Heart right ventricle (tissue), 16 donors: ENCODE measurements around the gene NEAT1. TPM values are rescaled to one million over a fixed set of nuclear protein-coding genes. Genes with fewer than 3 reads are reported as not detected.
A peak's percentile ranks its signal among the peaks of the same experiment; 100 is the strongest.

Experiments
- ATAC-seq, 8 donors: fragments of 200-7000 bp; cut with Tn5 transposase; one replicate each; pipeline ENCODE4 v1.9.1; 2020; ENCODE audit warnings: mild to moderate bottlenecking in 8 of 8, moderate library complexity in 8 of 8, moderate number of reproducible peaks in 1 of 8
- DNase-seq, 2 donors: peaks; one replicate each; pipeline ENCODE4 v3.0.0-alpha.2; 2020
- H3K27ac ChIP-seq, 10 donors: fragments of 200-600 bp; sonication (generic) in 2 of 10; one replicate each; pipeline versions ENCODE4 v1.5.0 to v1.8.0; 2020 to 2022; ENCODE audit warnings: mild to moderate bottlenecking in 3 of 10
- H3K27me3 ChIP-seq, 7 donors: fragments of 200-600 bp; one replicate each; pipeline ENCODE4 v1.8.0; 2021 to 2022; ENCODE audit warnings: mild to moderate bottlenecking in 2 of 7
- H3K36me3 ChIP-seq, 9 donors: fragments of 200-600 bp; sonication (generic) in 1 of 9; one replicate each; pipeline versions ENCODE4 v1.5.0 to v1.8.0; 2020 to 2022; ENCODE audit warnings: mild to moderate bottlenecking in 2 of 9
- H3K4me1 ChIP-seq, 9 donors: fragments of 200-600 bp; sonication (generic) in 1 of 9; one replicate each; pipeline versions ENCODE4 v1.5.0 to v1.8.0; 2020 to 2022; ENCODE audit warnings: mild to moderate bottlenecking in 4 of 9
- H3K4me3 ChIP-seq, 10 donors: fragments of 200-600 bp; sonication (generic) in 2 of 10; one replicate each; pipeline versions ENCODE4 v1.5.0 to v1.8.0; 2020 to 2022; ENCODE audit warnings: mild to moderate bottlenecking in 7 of 10, moderate library complexity in 2 of 10
- H3K9me3 ChIP-seq, 11 donors: fragments of 200-600 bp in 10 of 11; sonication (generic) in 2 of 11; one replicate each; pipeline versions ENCODE4 v1.5.0 to v1.8.0; 2013 to 2022; ENCODE audit warnings: mild to moderate bottlenecking in 2 of 11, control low read depth in 1 of 11, moderate library complexity in 1 of 11
- CTCF ChIP-seq, 9 donors: fragments of 200-600 bp; sonication (generic) in 2 of 9; IDR thresholded peaks; one replicate each; pipeline versions ENCODE4 v1.5.0 to v1.8.0; 2021 to 2022; ENCODE audit warnings: antibody characterized with exemption in 9 of 9, mild to moderate bottlenecking in 5 of 9, moderate library complexity in 1 of 9
- WGBS, 2 donors: extraction: QIAGEN DNeasy Blood & Tissue Kit; methylation state at CpG; one replicate each; pipeline ENCODE4 v1.1.7; 2013; ENCODE audit warnings: inconsistent platforms in 1 of 2; 5-methylcytosine and 5-hydroxymethylcytosine counted together
- intact Hi-C, 10 donors: fragments of 100-400 bp; cut with DNase I; formaldehyde crosslinking; loops; one replicate each; pipeline versions ENCODE4 v1.11.1 to v1.14.2; 2022
- polyA plus RNA-seq, 2 donors: library from polyadenylated mRNA; stranded (reverse); fragments of 200-250 nt; gene quantifications; one replicate each; pipeline ENCODE4 v1.2.3, GENCODE V29; 2013
- total RNA-seq, 10 donors: library from RNA; stranded (reverse); fragmentation: NEBNext Ultra II Directional in 3 of 10; extraction: Animal tissue kit (Norgen Biotek cat#: 25700) in 3 of 10; gene quantifications; one replicate each; pipeline versions ENCODE4 v1.2.1 to v1.2.4, GENCODE V29; 2021 to 2023
- donor health status: Arrhythmogenic right ventricular cardiomyopathy.
- donor health status: ischemic (EF 13 %, LVEDD 7.1; RV severe dilation, severe dysfunction).
- donor health status: healthy with polysubstance abuse.
- donor health status: DM: no; HTN: yes; CAD: no.
- donor health status: DM: no; HTN: no; CAD: no.
- donor health status: ischemic (EF 25% LVEDD 6.9; RV normal size, moderate dysfunction).
- donor health status: ischemic (EF 25% LVEDD 5.7; RV mildly dilated, moderate dysfunction).
- donor health status: healthy.
- donor health status: DM: yes; HTN: yes; CAD: no.
- donor health status: Ischemic cardiomyopathy.
- donor health status: ischemic (EF 35%, LVEDD 5.7; RV mildly dilated, moderate dysfunction).
- donor health status: nonischemic (EF 11% LVEDD 7.7; RV severe dilation, severe dysfunction).
- donor health status: DM: yes; HTN: yes; CAD: no.
- donor health status: PGD.
- donor health status: ischemic (EF 29% LVEDD 5.4; RV normal size, mild dysfunction).
- donor health status: nonischemic (EF 23%, LVEDD 6.1; RV moderate dilation, normal function).

NEAT1 gene
- total and polyA plus RNA-seq, 12 donors, result 103 to 1,899 (median 432) TPM

- Histone ChIP-seq H3K4me1 (peaks cover 8 to 67% (median 58%) of the 10 kb centered on the region in 9 donors), H3K27me3 (no peaks in the 10 kb centered on the region), H3K27ac (peak overlapping the region in 9 of 10 donors; percentile 29 to 100 (median 100)), H3K36me3 (peaks cover 0 to 91% (median 50%) of the 10 kb centered on the region in 9 donors), H3K4me3 (peak overlapping the region; percentile 61 to 99 (median 90)), H3K9me3 (no peaks in the 10 kb centered on the region)
- ATAC-seq (peak in 7 of 8 donors; percentile 3 to 21 (median 10)), DNase-seq (no peak)
- intact Hi-C loops, result loop anchor here in 1 of 10 donors (2.0 kb wide), 1 partner anchor 77 kb away; no protein-coding TSS in a partner anchor
- 8 to 10% methylated on average over 11 of the region's 11 CpGs for WGBS, 2 donors
- no peak for TF ChIP-seq CTCF (IDR thresholded peaks at IDR 0.05)
Observed at GRCh38 chr11:65427691-65428577, 5.3 kb downstream of the NEAT1 start.

- 11 to 12% methylated on average over 5 of the region's 5 CpGs for WGBS, 2 donors
- DNase-seq (peak in 1 of 2 donors; percentile 12), ATAC-seq (peak in 1 of 8 donors; percentile 7)
Observed at GRCh38 chr11:65428578-65429067, 6.0 kb downstream of the NEAT1 start.

GRCh38 chr11:65429068-65429681 is 6.6 kb downstream of the NEAT1 start:
- Histone ChIP-seq H3K36me3 (peaks cover 0 to 95% (median 58%) of the 10 kb centered on the region in 9 donors), H3K27me3 (no peaks in the 10 kb centered on the region), H3K27ac (peak overlapping the region in 8 of 10 donors; percentile 99 to 100 (median 100)), H3K9me3 (no peaks in the 10 kb centered on the region), H3K4me1 (peaks cover 8 to 79% (median 70%) of the 10 kb centered on the region in 9 donors), H3K4me3 (peak overlapping the region in 9 of 10 donors; percentile 61 to 96 (median 90))
- ATAC-seq, result peak in 1 of 8 donors; percentile 5
- no peak for TF ChIP-seq CTCF (IDR thresholded peaks at IDR 0.05)
- no peak for DNase-seq
- intact Hi-C loops, result no loop called here
- 2 to 5% methylated on average over 9 of the region's 9 CpGs for WGBS, 2 donors

More at GRCh38 chr11:65428578-65429067, 6.0 kb downstream of the NEAT1 start:
- Histone ChIP-seq H3K4me3 (peak overlapping the region in 9 of 10 donors; percentile 61 to 96 (median 90)), H3K4me1 (peaks cover 8 to 73% (median 65%) of the 10 kb centered on the region in 9 donors), H3K27me3 (no peaks in the 10 kb centered on the region), H3K36me3 (peaks cover 0 to 95% (median 52%) of the 10 kb centered on the region in 9 donors), H3K9me3 (no peaks in the 10 kb centered on the region), H3K27ac (peak overlapping the region in 8 of 10 donors; percentile 99 to 100 (median 100))
- TF ChIP-seq CTCF (IDR thresholded peaks at IDR 0.05), result no peak
- intact Hi-C loops, result no loop called here
